ENCODE results near the gene DCBLD1. TPM values are rescaled to one million over a fixed set of nuclear protein-coding genes. Genes with fewer than 3 reads are reported as not detected.

The DCBLD1 gene
- total RNA-seq, 1 experiment from 2014 or later: 1.5 TPM

DNA sequence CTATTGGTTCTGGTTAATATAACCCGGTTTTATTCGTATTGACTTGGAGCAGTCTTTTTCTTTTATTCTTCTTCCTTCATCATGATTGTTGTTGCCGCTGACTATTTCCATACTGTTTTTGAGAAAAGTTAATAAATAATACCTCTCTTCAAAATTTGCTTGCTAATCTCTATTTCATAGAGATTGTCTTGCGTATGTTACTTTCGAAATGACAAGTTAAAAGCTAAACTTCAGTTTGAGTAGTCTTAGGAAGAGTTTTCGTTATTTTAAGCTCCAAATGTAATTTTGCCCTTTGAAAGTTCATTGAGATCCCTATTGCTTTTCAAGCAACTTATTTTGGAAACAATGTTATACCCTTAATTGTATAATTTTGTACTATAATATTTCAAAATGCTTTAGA lies 36.4 kb downstream of the DCBLD1 start:
- no peaks in the 10 kb centered on the region for H3K36me3 ChIP-seq (ENCODE audit: insufficient read depth, low read length, poor library complexity, severe bottlenecking)
- no peaks in the 10 kb centered on the region for H3K9me3 ChIP-seq (ENCODE audit: low read depth, low read length, poor library complexity, severe bottlenecking)
- ChIA-PET CTCF (no interaction called here), POLR2A (ENCODE audit: low non-redundant PET) (no interaction called here)
- no peak overlapping the region for H3K4me3 ChIP-seq (ENCODE audit: low read depth, low read length, poor library complexity, severe bottlenecking)
- H3K4me1 ChIP-seq (ENCODE audit: insufficient read depth, low read length, poor library complexity, severe bottlenecking): no peaks in the 10 kb centered on the region
- no peak overlapping the region for H3K27ac ChIP-seq (ENCODE audit: low read depth, low read length, poor library complexity, severe bottlenecking)
- H3K27me3 ChIP-seq (replicated peaks; ENCODE audit: insufficient read depth, low read depth, low read length, poor library complexity): no peaks in the 10 kb centered on the region
- intact Hi-C loops (cut with micrococcal nuclease; ENCODE audit: unreplicated experiment): no loop called here
- TF ChIP-seq, protein P1, sequence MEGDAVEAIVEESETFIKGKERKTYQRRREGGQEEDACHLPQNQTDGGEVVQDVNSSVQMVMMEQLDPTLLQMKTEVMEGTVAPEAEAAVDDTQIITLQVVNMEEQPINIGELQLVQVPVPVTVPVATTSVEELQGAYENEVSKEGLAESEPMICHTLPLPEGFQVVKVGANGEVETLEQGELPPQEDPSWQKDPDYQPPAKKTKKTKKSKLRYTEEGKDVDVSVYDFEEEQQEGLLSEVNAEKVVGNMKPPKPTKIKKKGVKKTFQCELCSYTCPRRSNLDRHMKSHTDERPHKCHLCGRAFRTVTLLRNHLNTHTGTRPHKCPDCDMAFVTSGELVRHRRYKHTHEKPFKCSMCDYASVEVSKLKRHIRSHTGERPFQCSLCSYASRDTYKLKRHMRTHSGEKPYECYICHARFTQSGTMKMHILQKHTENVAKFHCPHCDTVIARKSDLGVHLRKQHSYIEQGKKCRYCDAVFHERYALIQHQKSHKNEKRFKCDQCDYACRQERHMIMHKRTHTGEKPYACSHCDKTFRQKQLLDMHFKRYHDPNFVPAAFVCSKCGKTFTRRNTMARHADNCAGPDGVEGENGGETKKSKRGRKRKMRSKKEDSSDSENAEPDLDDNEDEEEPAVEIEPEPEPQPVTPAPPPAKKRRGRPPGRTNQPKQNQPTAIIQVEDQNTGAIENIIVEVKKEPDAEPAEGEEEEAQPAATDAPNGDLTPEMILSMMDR (conservative IDR thresholded peaks at IDR 0.05; ENCODE audit: low read depth, low read length): no peak
- no peak for DNase-seq (ENCODE audit: low spot score)
- no TSS peak for BruUV-seq (replicated peaks)

DNA sequence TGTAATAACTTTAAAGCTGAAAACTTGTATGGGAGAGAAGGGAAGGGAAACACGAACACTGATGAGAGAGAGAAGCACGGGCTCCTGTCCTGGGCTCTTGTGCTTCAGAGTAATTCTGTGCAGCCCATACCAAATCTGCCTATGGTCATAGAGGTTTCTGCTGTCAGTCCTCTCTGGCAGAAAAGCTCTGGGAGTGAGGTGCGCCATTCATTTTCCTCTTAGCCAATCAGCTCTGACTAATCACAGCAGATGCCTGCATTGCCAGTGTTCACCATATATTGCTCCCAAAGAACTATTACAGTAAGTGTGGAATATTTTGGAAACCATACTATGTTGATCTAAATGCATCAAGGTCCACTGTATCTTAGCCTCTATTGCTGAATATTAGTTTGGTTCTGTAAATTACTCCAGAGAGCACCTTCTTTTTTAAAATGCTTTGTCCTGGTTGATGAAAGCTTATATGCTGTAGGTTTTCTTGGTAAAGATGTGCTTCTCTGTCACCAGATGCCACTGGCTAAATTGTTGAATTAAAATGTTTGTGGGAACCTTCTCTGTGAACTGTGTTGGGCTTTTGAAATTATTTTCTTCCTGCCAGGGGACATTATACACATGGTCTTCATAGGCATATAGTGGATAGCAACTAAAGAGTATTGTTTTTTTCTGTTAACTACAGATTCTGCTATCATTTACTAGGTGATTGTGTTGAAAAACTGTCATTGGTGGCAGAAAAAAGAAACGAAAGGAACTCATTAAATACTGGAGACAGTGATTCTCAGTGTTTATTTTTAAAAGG lies 38.3 kb downstream of the DCBLD1 start:
- no peak overlapping the region for H3K4me3 ChIP-seq (ENCODE audit: low read depth, low read length, poor library complexity, severe bottlenecking)
- no peaks in the 10 kb centered on the region for H3K9me3 ChIP-seq (ENCODE audit: low read depth, low read length, poor library complexity, severe bottlenecking)
- intact Hi-C loops (cut with micrococcal nuclease; ENCODE audit: unreplicated experiment): no loop called here
- no peak for TF ChIP-seq EZH2 (IDR thresholded peaks at IDR 0.05; ENCODE audit: borderline replicate concordance, low read depth, low read length, poor library complexity, severe bottlenecking)
- no TSS peak for BruUV-seq (replicated peaks)
- no peak overlapping the region for H3K27ac ChIP-seq (ENCODE audit: low read depth, low read length, poor library complexity, severe bottlenecking)
- H3K4me1 ChIP-seq (ENCODE audit: insufficient read depth, low read length, poor library complexity, severe bottlenecking): no peaks in the 10 kb centered on the region
- ChIA-PET POLR2A (ENCODE audit: low non-redundant PET) (interaction anchor here (0.6 kb wide), 1 partner anchor 158 kb away, joined by 4 read pairs; no protein-coding TSS in a partner anchor), CTCF (no interaction called here)
- H3K36me3 ChIP-seq (ENCODE audit: insufficient read depth, low read length, poor library complexity, severe bottlenecking): no peaks in the 10 kb centered on the region
- no peaks in the 10 kb centered on the region for H3K27me3 ChIP-seq (replicated peaks; ENCODE audit: insufficient read depth, low read depth, low read length, poor library complexity)
- DNase-seq (ENCODE audit: low spot score): no peak

DNA sequence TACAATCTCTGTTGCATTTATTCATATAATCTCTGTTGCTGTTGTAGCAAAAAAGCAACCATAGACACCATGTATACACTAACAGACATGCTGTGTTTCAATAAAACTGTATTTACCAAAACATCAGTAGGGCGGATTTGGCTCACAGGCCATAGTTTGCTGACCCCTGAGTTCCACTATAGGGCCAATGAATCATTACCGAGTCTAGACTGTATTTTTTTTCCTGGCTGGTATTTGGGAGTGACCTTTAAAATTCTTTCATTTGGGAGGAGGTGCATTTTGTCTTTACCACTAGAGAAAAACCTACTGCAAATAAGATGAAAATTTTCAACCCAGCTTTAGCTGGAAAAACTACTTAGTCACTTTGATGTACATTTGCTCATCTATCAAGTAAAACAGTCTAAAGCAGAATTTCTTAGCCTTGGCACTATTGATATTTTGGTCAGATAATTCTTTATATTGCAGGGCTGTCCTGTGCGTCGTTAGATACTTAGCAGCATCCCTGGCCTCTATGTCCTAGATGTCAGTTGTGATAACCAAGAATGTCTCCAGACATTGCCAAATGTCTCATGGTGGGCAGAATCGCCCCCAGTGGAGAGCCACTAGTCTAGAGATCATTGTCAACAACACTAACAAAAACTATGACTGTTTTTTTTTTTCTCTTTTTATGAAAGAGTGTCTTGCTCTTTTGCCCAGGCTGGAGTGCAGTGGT lies 39.5 kb downstream of the DCBLD1 start:
- H3K27me3 ChIP-seq (replicated peaks; ENCODE audit: insufficient read depth, low read depth, low read length, poor library complexity): no peaks in the 10 kb centered on the region
- TF ChIP-seq EZH2 (IDR thresholded peaks at IDR 0.05; ENCODE audit: borderline replicate concordance, low read depth, low read length, poor library complexity, severe bottlenecking): no peak
- TF ChIP-seq, protein P1 (conservative IDR thresholded peaks at IDR 0.05; ENCODE audit: low read depth, low read length): no peak
- no peak for DNase-seq (ENCODE audit: low spot score)
- POLR2A ChIA-PET (ENCODE audit: low non-redundant PET): no interaction called here
- H3K27ac ChIP-seq (ENCODE audit: low read depth, low read length, poor library complexity, severe bottlenecking): no peak overlapping the region
- CTCF ChIA-PET: no interaction called here
- intact Hi-C loops (cut with micrococcal nuclease; ENCODE audit: unreplicated experiment): no loop called here
- no peaks in the 10 kb centered on the region for H3K9me3 ChIP-seq (ENCODE audit: low read depth, low read length, poor library complexity, severe bottlenecking)
- H3K4me1 ChIP-seq (ENCODE audit: insufficient read depth, low read length, poor library complexity, severe bottlenecking): no peaks in the 10 kb centered on the region
- H3K4me3 ChIP-seq (ENCODE audit: low read depth, low read length, poor library complexity, severe bottlenecking): no peak overlapping the region
- no TSS peak for BruUV-seq (replicated peaks)
- H3K36me3 ChIP-seq (ENCODE audit: insufficient read depth, low read length, poor library complexity, severe bottlenecking): no peaks in the 10 kb centered on the region

All from A673 (cell line).